ENCODE data around the gene LDLRAD3. TPM values are rescaled to one million over a fixed set of nuclear protein-coding genes. Genes with fewer than 3 reads are reported as not detected.

The LDLRAD3 gene
- polyA plus RNA-seq, 1 donor (not counting 4 experiments of a cell fraction or from before 2014, with no cell fraction given) = 13.1 TPM

GRCh38 chr11:36167073-36167472, 223.2 kb downstream of the LDLRAD3 start:
- dilution Hi-C loops (cut with MboI; ENCODE audit: extremely low pct_ligation_motif_present, low sequenced_read_pairs) = no loop called here
- no peak overlapping the region for H2AFZ ChIP-seq (ENCODE audit: control insufficient read depth, low read length)
- peaks cover 9% of the 10 kb centered on the region for H3K4me1 ChIP-seq (ENCODE audit: control insufficient read depth, extremely low read depth, insufficient read depth, low read length)
- no peak overlapping the region for H3K9ac ChIP-seq (ENCODE audit: control insufficient read depth, extremely low read depth, insufficient read depth, low read length)
- H3K9me1 ChIP-seq (ENCODE audit: control insufficient read depth, extremely low read depth, insufficient read depth, low read length) = no peaks in the 10 kb centered on the region
- H3K4me3 ChIP-seq (ENCODE audit: control insufficient read depth in 2 of 3, extremely low read depth in 1 of 3, insufficient read depth in 2 of 3, low read depth in 1 of 3, low read length in 3 of 3) = no peak overlapping the region
- H3K27me3 ChIP-seq (ENCODE audit: control insufficient read depth, extremely low read depth, insufficient read depth, low read length) = no peaks in the 10 kb centered on the region
- no peaks in the 10 kb centered on the region for H3K79me2 ChIP-seq (ENCODE audit: control insufficient read depth, insufficient read depth, low read length)
- no peaks in the 10 kb centered on the region for H4K20me1 ChIP-seq (ENCODE audit: control insufficient read depth, extremely low read depth, insufficient read depth, low read length)
- peaks cover 0 to 2% of the 10 kb centered on the region in 2 experiments for H3K36me3 ChIP-seq (ENCODE audit: control insufficient read depth in 2 of 2, extremely low read depth in 1 of 2, insufficient read depth in 2 of 2, low read length in 2 of 2)
- DNase-seq (ENCODE audit: low read depth, low spot score) (no peak), FAIRE-seq (no peak)
- TF ChIP-seq EZH2 (IDR thresholded peaks at IDR 0.05; ENCODE audit: low read length) (no peak), CTCF (optimal IDR thresholded peaks at IDR 0.05 in 1 of 3, IDR thresholded peaks at IDR 0.05 in 1 of 3, conservative IDR thresholded peaks at IDR 0.05 in 1 of 3; ENCODE audit: extremely low read depth in 1 of 3, insufficient read depth in 2 of 3, low read length in 3 of 3) (no peak)
- H3K4me2 ChIP-seq (ENCODE audit: control insufficient read depth, extremely low read depth, insufficient read depth, low read depth, low read length) = no peak overlapping the region
- H3K27ac ChIP-seq (ENCODE audit: control insufficient read depth, insufficient read depth, low read length) = no peak overlapping the region
- H3K9me3 ChIP-seq (ENCODE audit: control insufficient read depth, low read depth, low read length) = no peaks in the 10 kb centered on the region

GRCh38 chr11:36167729-36168128, 223.9 kb downstream of the LDLRAD3 start:
- Histone ChIP-seq H3K9me1 (ENCODE audit: control insufficient read depth, extremely low read depth, insufficient read depth, low read length) (no peaks in the 10 kb centered on the region), H3K4me3 (ENCODE audit: control insufficient read depth in 2 of 3, extremely low read depth in 1 of 3, insufficient read depth in 2 of 3, low read depth in 1 of 3, low read length in 3 of 3) (no peak overlapping the region), H3K4me2 (ENCODE audit: control insufficient read depth, extremely low read depth, insufficient read depth, low read depth, low read length) (no peak overlapping the region), H3K4me1 (ENCODE audit: control insufficient read depth, extremely low read depth, insufficient read depth, low read length) (peaks cover 9% of the 10 kb centered on the region), H3K27ac (ENCODE audit: control insufficient read depth, insufficient read depth, low read length) (no peak overlapping the region), H3K79me2 (ENCODE audit: control insufficient read depth, insufficient read depth, low read length) (no peaks in the 10 kb centered on the region), H3K9me3 (ENCODE audit: control insufficient read depth, low read depth, low read length) (no peaks in the 10 kb centered on the region), H2AFZ (ENCODE audit: control insufficient read depth, low read length) (no peak overlapping the region), H4K20me1 (ENCODE audit: control insufficient read depth, extremely low read depth, insufficient read depth, low read length) (no peaks in the 10 kb centered on the region), H3K36me3 (ENCODE audit: control insufficient read depth in 2 of 2, extremely low read depth in 1 of 2, insufficient read depth in 2 of 2, low read length in 2 of 2) (peaks cover 0 to 2% of the 10 kb centered on the region in 2 experiments), H3K9ac (ENCODE audit: control insufficient read depth, extremely low read depth, insufficient read depth, low read length) (no peak overlapping the region), H3K27me3 (ENCODE audit: control insufficient read depth, extremely low read depth, insufficient read depth, low read length) (no peaks in the 10 kb centered on the region)
- FAIRE-seq (no peak), DNase-seq (ENCODE audit: low read depth, low spot score) (no peak)
- TF ChIP-seq CTCF (optimal IDR thresholded peaks at IDR 0.05 in 1 of 3, IDR thresholded peaks at IDR 0.05 in 1 of 3, conservative IDR thresholded peaks at IDR 0.05 in 1 of 3; ENCODE audit: extremely low read depth in 1 of 3, insufficient read depth in 2 of 3, low read length in 3 of 3) (no peak), EZH2 (IDR thresholded peaks at IDR 0.05; ENCODE audit: low read length) (no peak)
- dilution Hi-C loops (cut with MboI; ENCODE audit: extremely low pct_ligation_motif_present, low sequenced_read_pairs) = no loop called here

All from keratinocyte (primary cell).